HG02840 (cell line): ENCODE results near the gene SLC4A5.

Experiments used
- ATAC-seq: cut with Tn5 transposase; IDR thresholded peaks from one replicate; pipeline ENCODE4 v1.9.1; 2021; ENCODE audit warnings: mild to moderate bottlenecking, moderate library complexity, moderate number of reproducible peaks; ENCODE audit not compliant: unreplicated experiment, low FRiP score

SLC4A5 gene

GRCh38 chr2:74278694-74279093 lies 64.5 kb downstream of the SLC4A5 start:
- no peak for ATAC-seq

GRCh38 chr2:74278176-74278575 lies 65.0 kb downstream of the SLC4A5 start:
- ATAC-seq = no peak

GRCh38 chr2:74275228-74275627 lies 68.0 kb downstream of the SLC4A5 start:
- ATAC-seq = no peak

GRCh38 chr2:74269667-74270066 lies 73.5 kb downstream of the SLC4A5 start:
- no peak for ATAC-seq

- ATAC-seq = no peak
Observed at GRCh38 chr2:74267068-74267467, 76.1 kb downstream of the SLC4A5 start.

- no peak for ATAC-seq
Observed at GRCh38 chr2:74264281-74264680, 78.9 kb downstream of the SLC4A5 start.

- ATAC-seq = no peak
Observed at GRCh38 chr2:74262681-74263080, 80.5 kb downstream of the SLC4A5 start.

- ATAC-seq = no peak
Observed at GRCh38 chr2:74261204-74261864, 81.9 kb downstream of the SLC4A5 start.

- no peak for ATAC-seq
Observed at GRCh38 chr2:74260495-74260894, 82.7 kb downstream of the SLC4A5 start.

- ATAC-seq = no peak
Observed at GRCh38 chr2:74259733-74260132, 83.5 kb downstream of the SLC4A5 start.

- ATAC-seq = no peak
Observed at GRCh38 chr2:74259191-74259590, 84.0 kb downstream of the SLC4A5 start.

GRCh38 chr2:74255660-74256213 lies 87.5 kb downstream of the SLC4A5 start:
- no peak for ATAC-seq

GRCh38 chr2:74253971-74254310 lies 89.3 kb downstream of the SLC4A5 start:
- no peak for ATAC-seq

GRCh38 chr2:74253306-74253970 lies 89.8 kb downstream of the SLC4A5 start:
- ATAC-seq = no peak

- no peak for ATAC-seq
Observed at GRCh38 chr2:74252862-74253261, 90.4 kb downstream of the SLC4A5 start.

- ATAC-seq = no peak
Observed at GRCh38 chr2:74252036-74252435, 91.2 kb downstream of the SLC4A5 start.

- no peak for ATAC-seq
Observed at GRCh38 chr2:74250189-74250631, 93.0 kb downstream of the SLC4A5 start.

- no peak for ATAC-seq
Observed at GRCh38 chr2:74249406-74250122, 93.7 kb downstream of the SLC4A5 start.

GRCh38 chr2:74246496-74247195 lies 96.6 kb downstream of the SLC4A5 start:
- no peak for ATAC-seq

GRCh38 chr2:74244286-74244685 lies 98.9 kb downstream of the SLC4A5 start:
- ATAC-seq = no peak
